ENCODE data around the gene PSMD6.

Gene PSMD6

DNA sequence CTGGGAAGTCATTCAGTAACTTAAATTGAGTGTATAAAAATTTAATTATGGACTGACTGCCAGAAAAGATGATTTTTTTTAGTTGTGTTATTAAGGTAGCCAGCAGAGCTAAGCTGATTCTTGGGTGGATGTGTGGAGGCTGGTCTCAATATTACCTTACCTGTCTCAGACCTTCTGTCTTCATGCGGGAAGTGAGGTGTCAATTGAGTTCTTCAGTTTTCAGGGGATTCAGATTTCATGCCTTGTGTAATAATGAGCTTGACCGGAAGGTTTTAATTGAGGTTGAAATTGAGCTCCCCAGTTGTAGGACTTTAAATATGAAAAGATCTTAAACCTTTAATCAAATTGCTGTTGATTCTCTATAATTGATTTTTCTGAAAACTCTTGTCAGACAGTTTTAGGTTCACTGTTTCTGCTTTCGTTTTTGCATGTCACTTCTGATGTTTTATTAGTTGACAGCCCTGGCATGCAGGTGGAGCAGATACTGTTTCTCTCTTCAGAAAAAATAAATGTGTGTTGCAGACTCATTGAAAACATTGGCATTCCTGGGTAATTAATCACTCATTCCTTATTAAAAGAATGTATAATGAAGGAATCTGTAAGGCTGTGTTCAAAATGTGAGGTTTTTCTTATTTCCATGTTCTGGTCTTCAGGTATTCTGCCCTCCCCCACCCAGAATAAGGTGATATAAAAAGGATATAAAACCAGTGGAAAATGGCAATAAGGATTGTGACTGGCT is 54.5 kb downstream of the PSMD6 start:
- H3K4me3 ChIP-seq (ENCODE audit: control insufficient read depth, low read depth, low read length) = no peak overlapping the region
- TF ChIP-seq, protein P1, sequence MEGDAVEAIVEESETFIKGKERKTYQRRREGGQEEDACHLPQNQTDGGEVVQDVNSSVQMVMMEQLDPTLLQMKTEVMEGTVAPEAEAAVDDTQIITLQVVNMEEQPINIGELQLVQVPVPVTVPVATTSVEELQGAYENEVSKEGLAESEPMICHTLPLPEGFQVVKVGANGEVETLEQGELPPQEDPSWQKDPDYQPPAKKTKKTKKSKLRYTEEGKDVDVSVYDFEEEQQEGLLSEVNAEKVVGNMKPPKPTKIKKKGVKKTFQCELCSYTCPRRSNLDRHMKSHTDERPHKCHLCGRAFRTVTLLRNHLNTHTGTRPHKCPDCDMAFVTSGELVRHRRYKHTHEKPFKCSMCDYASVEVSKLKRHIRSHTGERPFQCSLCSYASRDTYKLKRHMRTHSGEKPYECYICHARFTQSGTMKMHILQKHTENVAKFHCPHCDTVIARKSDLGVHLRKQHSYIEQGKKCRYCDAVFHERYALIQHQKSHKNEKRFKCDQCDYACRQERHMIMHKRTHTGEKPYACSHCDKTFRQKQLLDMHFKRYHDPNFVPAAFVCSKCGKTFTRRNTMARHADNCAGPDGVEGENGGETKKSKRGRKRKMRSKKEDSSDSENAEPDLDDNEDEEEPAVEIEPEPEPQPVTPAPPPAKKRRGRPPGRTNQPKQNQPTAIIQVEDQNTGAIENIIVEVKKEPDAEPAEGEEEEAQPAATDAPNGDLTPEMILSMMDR (IDR thresholded peaks at IDR 0.05; ENCODE audit: control insufficient read depth, insufficient read depth, low read depth, low read length, missing control alignments) = no peak
- DNase-seq (ENCODE audit: low read depth) = no peak

DNA sequence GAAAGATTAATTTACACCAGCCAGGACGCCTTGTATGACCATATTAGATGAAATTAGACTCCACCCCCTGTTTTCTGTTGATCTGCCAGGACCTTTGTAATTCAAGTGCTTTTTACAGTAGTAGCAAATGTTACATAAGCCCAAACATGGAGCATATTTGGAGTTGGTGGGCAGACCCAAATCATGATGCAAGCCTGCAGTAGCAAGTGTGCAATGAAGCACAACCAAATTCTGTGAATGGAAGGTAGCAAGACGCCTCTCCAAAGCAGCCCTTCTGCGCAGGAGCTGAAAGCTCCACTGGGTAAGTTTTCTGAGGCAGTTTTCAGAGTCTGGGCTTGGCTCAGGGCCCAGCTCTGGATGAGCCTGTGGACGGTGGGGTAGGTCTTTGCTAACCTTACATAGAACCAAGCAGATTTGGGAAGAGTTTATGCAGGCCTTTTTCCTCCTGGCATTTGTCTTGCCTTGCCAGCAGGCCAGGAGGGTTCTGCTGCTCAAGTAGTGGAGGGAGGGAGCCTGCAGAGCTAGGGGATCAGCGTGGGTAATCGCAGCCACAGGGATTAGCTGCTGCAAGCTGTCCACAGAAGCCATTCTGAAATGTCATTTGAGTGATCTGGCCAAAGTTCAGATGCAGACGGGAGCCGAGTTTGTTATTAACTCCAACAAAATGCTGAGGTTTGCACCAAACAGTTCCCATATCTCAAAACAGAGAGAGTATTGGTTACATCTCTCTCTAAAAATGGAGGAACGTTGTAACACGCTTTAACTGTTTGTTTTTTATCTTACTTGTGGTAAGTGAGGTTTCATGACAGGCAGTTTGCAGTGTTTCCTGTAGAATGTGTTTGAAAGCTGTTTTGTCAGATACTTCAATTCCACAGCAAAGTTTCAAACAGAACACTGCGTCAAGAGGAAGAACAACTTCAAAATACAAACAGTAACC is 55.4 kb downstream of the PSMD6 start:
- TF ChIP-seq, protein P1 (IDR thresholded peaks at IDR 0.05; ENCODE audit: control insufficient read depth, insufficient read depth, low read depth, low read length, missing control alignments) = no peak
- no peak for DNase-seq (ENCODE audit: low read depth)

DNA sequence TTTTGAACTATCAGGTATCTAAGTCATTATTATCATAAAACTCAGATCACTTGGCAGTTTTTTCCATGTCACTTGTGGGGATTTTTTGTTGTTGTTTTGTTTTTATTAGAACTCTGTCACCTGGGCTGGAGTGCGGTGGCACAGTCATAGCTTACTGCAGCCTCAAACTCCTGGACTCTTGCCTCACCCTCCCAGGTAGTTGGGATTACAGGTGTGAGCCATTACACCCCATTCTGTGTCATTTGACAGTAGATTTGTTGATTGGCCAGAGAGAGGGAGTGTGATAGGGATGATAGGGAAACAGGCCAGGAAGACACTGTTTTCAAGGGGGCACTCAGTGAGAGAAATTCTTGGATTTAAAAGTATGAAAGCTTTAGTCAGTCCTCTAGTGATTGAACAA is 56.4 kb downstream of the PSMD6 start:
- no peak overlapping the region for H3K4me3 ChIP-seq (ENCODE audit: control insufficient read depth, low read depth, low read length)
- TF ChIP-seq, protein P1 (IDR thresholded peaks at IDR 0.05; ENCODE audit: control insufficient read depth, insufficient read depth, low read depth, low read length, missing control alignments) = no peak
- no peak for DNase-seq (ENCODE audit: low read depth)

More for the DNA sequence above, 55.4 kb downstream of the PSMD6 start:
- no peak overlapping the region for H3K4me3 ChIP-seq (ENCODE audit: control insufficient read depth, low read depth, low read length)

DNA sequence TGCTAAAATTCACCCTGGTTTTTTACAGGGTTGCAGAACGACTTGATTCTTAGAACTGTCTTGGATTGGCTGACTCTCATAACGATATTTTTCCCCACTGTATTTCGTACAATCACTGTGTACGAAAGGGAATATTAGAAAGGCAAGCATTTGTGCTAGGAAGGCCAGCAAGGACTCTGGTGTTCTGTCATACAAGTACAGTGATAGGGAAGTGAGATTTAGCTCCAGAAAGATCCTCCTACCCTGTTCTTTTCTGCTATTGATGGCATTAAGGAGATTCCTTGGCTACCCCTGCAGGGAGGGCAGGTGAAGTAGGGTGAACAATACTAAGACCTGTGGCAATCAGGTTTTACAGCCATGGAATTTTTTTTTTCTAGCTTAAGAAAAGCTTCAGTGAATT is 57.3 kb downstream of the PSMD6 start:
- no peak overlapping the region for H3K4me3 ChIP-seq (ENCODE audit: control insufficient read depth, low read depth, low read length)
- TF ChIP-seq, protein P1 (IDR thresholded peaks at IDR 0.05; ENCODE audit: control insufficient read depth, insufficient read depth, low read depth, low read length, missing control alignments) = no peak
- DNase-seq (ENCODE audit: low read depth) = no peak

DNA sequence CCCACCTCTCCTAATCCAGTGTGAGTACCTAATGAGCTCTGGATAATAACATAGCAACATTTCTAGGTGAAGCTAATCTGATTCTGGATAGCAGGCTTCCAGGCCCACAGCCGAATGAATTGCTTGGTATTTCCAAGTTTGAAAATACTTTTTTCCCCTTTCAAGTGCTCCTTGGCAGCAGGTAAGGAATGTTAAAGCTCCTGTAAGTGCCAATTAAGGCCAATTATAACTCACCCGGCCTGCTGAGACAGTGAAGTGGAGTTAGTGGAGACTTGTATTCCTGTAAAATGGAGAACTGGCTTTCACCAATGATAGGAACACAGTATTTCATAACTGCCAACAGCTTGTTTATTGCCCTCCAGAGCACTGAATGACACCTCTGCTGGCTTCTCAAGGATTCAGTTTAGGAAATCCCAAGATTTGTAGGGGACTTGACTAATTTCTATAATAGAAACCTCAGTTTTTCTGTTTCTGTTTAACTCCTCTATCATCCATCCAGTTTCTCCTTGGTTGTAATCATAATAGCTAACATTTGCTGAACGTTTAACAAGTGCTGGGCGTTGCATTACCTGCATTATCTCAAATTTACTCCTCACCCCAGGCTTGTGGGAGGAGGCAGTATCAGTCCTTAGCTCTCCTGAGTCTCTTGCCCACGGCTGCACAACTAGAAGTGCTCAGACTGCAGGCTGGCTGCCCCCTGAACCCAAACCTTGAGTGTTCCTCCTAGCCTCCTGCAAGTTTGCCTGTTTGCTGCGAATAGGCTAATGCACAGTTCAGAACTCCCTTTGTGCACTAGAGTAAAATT is 58.4 kb downstream of the PSMD6 start:
- TF ChIP-seq, protein P1 (IDR thresholded peaks at IDR 0.05; ENCODE audit: control insufficient read depth, insufficient read depth, low read depth, low read length, missing control alignments) = no peak
- no peak overlapping the region for H3K4me3 ChIP-seq (ENCODE audit: control insufficient read depth, low read depth, low read length)
- no peak for DNase-seq (ENCODE audit: low read depth)

DNA sequence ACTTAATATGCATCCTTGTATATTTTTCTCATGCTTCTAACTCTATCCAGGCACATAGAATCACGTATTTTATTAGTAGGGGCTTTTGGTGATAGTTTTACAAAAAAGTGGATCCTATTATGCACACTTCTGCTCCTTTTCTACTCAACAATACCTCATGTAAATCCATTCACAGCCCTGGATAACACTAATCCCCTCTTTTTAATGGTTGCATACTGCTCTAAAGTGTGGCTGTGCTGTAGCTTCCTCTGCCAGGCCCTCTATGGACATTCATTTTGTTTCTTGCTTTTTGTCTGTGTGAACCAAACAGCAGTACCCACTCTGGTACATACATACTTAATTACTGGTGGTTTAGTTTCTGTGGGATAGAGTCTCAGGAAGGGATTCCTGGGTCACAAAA is 59.8 kb downstream of the PSMD6 start:
- no peak overlapping the region for H3K4me3 ChIP-seq (ENCODE audit: control insufficient read depth, low read depth, low read length)
- TF ChIP-seq, protein P1 (IDR thresholded peaks at IDR 0.05; ENCODE audit: control insufficient read depth, insufficient read depth, low read depth, low read length, missing control alignments) = no peak
- DNase-seq (ENCODE audit: low read depth) = no peak

Measured in AG09309 (cell line).